ENCODE results near the gene VAC14.
A peak's percentile ranks its signal among the peaks of the same experiment; 100 is the strongest.
"Not testable (repeated sequence)": the region's sequence is repeated elsewhere in the genome, so short reads cannot be mapped to it uniquely, and the experiment has no call there.

The VAC14 gene

DNA sequence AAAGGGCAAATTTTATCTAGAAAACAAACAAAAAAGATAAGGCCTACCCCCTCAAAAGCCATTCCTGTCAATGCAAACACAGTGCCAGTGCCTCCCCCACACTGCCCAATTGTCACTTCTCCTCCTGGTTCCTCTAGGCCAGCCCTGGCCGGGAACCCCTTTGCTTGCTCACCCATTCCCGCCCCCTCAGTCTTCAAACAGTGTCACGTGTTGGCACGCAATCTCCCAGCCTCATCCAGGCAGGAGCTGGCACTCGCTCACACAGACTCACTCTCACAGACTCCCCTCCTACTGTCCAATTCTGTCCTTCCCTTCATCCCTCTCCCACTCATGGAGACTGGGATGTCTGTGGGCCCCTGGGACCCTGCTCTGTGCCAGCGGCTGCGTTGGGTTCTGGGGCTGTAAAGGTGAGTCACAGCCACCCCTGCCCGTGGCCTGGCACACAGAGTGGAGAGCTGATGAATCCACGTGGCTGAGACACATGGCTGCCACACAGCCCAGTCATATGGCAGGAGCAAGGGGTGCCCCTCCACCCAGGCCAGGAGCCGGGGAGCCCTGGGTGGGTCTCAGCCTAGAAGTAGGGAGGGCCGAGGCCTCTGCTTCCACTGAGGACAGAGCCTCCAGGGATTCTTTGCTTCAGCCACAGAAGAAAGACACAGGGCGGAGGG lies 54.8 kb downstream of the VAC14 start:
- DNase-seq (ENCODE audit: extremely low read depth in 1 of 2, low read depth in 1 of 2), result no peak

DNA sequence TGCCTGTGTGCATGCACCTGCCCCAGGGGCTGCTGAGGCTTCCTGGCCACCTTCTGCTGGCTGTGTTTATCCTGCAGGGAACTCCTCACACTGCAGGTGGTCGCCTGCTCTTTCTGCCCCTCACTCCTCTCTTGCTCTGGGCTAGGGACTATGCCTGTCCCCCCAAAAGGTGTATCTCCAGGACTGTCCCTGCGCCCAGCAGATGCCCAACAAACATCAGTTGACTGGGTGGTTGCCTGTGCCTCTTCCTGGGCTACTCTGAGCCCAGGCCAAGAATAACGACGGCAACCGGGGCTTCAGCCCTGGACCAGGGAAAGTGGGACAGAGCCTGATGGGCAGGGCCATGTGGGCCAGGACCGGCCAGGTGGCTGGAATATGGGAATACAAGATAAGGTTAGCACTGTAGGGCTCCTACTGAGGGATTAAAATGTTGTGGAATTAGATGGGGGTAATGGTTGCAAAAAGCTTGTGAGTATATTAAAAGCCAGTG lies 55.4 kb downstream of the VAC14 start:
- no peak for DNase-seq (ENCODE audit: extremely low read depth in 1 of 2, low read depth in 1 of 2)

DNA sequence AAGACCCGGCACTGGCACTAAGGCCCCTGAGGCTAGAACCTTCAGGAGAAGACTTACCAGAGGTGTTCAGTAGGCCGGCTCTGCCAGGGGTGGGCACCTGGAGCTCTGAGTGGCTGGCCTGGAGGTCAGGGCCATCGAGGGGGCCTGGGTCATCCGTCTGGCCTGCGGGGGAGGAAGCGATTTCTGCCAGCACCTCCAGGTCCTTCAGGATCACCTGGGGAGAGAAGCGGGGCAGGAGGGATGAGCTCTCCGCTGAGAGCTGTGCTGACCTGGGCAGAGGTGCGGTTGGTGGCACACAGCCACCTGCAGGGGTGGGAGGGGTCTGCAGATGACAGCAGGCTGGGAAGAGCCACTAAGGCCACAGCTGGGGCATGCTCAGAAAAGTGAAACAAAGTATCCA lies 56.6 kb downstream of the VAC14 start:
- no peak for DNase-seq (ENCODE audit: extremely low read depth in 1 of 2, low read depth in 1 of 2)

DNA sequence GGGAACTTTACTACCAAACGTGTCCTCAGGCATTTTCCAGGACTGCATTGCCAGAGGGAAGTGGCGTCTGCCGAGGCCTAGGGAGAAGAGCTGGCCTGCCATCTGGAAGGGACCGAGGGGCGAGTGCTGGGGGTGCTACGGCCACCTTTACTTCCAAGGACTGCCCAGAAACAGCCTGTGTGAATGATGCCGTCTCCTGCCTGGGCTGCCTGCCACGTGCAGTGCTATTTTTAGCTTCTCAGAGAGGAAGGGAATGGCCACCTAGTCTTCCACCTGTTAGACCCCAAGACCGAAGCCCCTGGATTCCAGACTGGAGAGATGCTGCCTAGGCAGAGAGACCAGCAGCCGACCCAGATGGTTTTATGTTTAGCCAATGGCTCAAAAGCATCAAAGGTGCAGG lies 57.2 kb downstream of the VAC14 start:
- no peak for DNase-seq (ENCODE audit: extremely low read depth in 1 of 2, low read depth in 1 of 2)

DNA sequence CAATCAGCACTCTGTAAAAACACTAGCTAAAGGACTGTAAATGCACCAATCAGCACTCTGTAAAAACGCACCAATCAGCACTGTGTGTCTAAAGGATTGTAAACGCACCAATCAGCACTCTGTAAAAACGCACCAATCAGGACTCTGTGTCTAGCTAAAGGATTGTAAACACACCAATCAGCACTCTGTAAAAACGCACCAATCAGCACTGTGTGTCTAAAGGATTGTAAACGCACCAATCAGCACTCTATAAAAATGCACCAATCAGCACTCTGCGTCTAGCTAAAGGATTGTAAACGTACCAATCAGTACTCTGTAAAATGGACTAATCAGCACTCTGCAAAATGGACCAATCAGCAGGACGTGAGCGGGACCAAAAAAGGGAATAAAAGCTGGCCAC lies 58.0 kb downstream of the VAC14 start:
- not testable (repeated sequence) for DNase-seq (ENCODE audit: extremely low read depth in 1 of 2, low read depth in 1 of 2)

DNA sequence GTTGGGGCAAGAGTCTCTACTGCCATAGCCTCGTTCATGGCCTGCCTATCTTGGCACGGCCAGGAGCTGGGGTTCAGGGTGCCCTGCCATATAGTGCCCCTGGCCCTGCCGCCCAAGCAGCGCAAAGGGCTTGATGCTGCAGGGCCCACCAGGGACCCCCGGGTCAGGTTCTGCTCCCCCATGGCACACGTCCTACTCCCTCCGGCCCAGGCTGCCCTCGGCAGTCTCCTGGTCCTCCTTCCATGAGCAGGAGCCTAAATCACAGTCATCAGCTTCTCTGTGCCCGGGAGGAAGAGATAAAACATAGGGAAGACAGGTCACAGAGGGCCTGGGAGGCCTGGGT lies 59.2 kb downstream of the VAC14 start:
- no peak for DNase-seq (ENCODE audit: extremely low read depth in 1 of 2, low read depth in 1 of 2)

DNA sequence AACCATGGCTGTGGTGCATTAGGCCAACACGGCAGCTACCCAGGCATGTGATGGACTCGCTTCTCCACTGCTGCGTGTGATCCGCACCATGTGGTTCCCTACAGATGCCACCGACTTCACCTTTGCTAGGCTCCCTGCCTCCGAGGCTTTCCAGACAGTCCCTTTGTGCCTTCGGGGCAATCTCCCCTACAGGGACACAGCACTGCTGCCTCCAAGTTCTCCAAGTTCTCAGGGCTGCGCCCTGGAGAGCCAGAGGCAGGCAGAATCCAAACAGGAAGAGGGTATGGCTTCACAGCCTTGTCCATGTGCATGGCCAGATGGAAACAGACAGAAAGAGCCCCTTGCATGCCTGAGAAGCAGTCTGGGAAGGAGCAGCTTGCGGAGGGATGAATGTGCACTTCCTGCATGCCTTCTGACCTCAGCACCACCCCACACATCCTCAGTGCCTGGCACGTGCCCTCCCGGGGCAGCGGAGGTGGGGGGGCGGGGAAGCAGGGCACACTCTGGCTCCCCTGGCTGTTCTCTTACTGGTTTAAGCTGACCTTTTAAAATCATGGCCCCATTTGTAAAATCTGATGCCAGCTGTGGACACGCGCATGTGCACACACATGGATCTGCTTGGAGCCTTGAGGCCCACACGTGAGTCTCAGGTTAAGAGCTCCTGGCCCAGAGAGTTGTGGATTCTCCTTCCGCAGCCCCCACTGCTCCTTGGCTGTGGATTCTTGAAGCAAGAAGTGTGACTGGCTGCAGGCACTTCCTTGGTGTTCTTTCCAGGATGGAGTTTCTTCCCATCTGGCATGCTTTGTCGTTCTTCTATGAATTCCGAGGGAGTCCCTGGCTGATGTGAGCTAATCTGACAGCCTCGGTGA lies 59.8 kb downstream of the VAC14 start:
- DNase-seq (ENCODE audit: extremely low read depth in 1 of 2, low read depth in 1 of 2), result no peak

DNA sequence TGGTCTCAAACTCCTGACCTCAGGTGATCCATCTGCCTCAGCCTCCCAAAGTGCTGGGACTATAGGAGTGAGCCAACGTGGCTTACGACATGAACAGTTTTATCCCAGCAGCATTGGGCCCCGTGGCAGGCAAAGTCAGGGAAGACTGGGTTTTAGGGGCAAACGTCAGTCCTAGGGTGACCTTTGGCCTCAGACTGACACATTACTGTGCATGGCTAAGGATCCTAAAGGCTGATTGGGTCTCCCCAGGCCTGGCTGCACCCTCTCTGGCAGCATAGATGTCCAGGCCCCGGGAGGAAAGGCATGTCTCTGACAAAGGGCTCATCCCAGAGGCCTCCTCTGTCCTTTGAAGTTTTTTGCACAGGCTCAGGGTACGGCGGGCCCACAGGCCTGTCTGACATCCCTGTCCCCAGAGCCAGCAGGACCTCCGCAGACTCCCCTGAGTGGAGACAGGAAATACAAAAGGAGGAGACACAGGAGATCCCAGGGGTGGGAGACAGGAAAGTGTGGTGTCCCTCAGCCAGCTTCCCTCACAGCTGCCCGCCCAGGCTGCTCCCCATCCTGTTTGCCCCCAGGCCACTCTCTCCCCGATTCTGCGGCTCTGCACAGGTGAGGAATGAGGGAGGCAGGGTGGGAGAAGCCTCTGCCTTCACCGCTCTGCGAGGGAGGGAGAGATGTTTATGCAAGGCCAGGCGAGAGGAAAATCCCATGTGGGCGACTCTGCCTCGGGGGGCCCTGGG lies 60.6 kb downstream of the VAC14 start:
- DNase-seq (ENCODE audit: extremely low read depth in 1 of 2, low read depth in 1 of 2), result no peak

DNA sequence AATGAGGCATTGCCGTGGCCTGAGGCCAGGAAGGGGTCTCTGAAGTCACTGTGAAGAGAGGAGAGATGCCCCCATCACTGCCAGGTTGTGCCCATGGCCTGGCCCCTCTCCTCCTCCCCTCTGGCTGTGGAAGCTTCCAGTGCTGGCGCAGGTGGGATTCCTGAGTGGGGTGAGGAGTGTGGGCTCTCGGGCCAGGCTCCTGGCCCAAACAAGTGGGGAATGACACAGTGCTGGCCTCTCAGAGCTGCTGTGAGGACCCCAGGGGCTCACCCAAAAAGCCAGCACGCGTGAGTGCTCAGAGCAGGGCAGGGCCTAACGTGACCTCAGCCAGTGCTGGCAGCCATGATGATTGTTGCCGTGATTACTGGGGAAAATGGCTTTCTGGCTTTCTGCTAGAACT lies 61.6 kb downstream of the VAC14 start:
- DNase-seq (ENCODE audit: extremely low read depth in 1 of 2, low read depth in 1 of 2), result no peak

DNA sequence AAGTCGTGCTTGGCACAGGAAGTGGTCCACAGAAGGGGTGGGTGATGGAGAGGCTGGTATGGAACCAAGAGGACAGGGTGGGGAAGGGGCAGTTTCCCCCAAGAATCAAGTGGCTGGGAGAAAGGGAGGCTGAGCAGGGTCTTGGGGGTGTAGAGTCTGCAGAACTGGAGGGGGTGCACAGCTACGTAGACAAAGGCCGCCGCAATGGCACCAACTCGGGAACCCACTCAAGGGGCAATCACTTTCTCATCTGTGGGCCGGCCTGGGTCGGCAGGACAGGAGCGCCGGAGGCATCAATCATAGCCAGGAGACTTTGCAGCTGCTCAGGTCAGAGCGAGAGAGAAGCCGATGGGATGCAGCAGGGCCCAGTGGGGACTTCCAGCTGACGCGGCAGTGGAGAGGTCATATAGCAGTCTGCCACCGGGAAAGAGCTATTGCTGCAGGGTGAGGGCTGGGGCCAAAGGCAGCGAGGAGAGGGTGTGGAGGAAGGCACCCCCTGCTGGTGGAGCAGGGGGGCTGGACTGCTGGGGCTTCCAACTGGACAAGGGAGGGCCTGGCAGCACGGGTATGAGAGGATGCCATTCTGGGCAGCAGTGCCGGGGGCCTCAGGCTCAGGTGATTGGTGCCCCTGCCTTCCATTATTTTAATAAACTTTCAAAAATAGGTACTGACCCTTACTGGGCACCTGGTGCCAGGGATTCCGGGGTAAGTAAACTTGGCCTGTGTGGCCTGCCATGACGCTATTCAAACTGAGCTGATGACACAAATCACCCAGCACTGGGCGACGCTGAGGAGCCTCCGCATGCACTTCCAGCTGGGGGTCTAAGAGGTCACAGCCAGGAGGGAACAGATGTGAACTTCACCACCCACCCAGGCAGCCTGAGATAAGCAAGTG lies 62.6 kb downstream of the VAC14 start:
- no peak for DNase-seq (ENCODE audit: extremely low read depth in 1 of 2, low read depth in 1 of 2)

DNA sequence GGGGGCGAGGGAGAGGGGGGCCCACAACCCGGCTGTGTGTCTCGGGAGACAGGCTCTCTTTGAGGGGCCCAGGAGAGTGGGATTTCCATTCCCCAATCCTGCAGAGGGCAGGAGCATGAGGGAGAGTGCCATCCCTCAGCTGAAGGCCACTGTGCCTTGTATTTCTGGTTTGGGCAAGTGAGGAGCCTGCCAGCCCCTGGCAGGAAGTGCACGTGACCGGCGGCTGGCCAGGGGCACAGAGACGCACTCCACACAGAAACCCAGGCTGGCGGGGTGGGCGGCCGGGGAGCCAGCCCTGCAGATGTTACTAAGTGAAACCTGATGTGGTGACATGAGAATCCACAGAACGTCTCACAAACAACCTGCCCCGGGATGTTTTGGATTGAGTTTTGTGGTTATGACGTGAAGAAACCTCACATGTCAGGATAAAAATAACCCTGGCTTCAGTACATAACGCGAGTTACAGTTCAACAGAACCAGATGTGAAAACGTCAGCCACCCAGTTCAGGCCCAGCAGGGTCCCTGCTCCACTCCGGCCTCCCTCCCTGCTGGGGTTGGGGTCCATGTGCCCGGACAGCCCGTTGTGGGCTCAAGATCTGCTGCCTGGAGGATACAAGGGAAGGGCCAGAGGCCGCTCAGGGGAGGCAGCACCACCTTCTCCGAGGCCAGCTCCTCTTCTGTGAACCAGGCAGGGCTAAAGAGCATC lies 63.4 kb downstream of the VAC14 start:
- peak; percentile 37 to 40 for DNase-seq (ENCODE audit: extremely low read depth in 1 of 2, low read depth in 1 of 2)

DNA sequence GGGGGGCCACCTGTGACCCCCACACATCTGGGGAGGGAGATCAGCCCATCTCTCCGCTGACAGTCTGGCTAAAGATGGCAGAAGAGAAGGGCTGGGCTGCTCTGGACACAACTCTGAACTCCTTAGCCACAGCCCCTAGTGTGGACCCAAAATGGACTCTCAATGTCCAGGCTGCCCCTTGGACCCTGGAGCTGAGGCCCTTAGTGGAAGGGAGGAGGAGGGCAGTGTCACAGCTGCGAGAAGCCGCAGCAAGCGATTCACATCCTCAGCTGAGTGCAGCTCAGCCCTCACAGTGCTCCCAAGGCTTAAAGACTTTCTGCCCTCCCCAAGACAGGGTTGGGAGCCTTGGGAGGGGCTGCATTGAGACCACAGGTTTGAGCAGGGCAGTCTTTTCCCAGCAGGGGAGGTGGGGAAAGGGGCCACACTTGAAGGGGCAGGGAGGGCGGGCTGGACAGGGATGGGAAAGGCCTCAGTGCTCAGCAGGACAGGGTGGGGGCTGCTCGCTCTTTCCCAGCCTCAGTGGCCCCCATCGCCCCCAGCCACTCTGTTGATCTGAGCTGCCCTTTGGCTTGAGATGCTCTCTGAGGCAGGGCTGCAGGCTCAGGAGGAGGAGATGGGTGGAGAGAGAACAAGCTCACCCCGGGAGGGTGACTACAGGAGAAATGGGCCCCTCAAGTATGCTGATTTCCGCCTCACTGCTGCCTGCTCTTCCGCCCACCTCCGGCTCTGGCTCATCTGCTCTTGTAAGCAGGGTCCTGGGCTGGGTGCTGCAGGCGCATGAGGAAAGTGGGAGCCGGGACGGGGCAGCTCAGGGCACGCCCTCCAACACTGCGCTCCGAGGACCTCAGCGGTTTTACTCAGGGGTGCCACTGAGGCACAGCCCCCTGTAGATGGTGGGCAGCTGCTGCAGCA lies 64.2 kb downstream of the VAC14 start:
- no peak for DNase-seq (ENCODE audit: extremely low read depth in 1 of 2, low read depth in 1 of 2)

DNA sequence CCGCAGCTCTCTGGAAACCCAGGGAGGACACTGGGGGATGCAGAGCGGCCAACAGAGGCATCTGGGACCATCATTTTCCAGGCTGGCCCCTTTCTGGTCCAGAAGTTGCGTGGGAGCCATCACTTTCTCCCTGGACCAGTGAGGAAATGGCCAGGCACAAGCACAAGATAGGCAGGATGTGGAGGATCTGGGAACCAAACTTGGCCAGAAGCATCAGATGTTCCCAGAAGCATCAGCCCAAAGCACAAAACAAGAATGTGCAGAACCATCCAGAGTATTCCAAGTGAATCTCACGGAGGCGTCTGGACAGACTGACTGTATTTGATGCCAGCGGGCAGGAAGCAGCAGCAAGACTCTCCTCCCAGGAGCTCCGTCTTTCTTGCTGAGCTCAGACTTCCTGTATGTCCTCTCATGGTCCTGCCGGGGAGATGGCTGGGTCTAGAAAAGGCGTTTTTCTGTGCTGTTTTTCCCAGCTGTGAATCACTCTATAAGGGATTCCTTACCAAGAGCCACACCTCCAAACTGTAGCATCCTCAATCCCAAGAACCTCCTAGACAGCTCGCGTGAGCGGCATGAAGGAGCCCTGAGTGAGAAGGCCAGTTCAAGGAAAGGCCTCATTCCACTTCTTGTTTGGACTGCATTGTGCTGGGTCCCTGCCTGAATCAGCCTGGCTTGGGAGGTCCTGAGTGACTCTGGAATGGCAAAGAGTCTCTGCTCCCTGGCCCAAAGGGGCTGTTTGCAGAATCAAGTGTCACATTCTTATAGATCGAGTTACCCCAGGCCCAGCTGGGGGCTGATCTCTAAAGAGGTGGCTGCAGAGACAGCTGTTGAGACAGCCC lies 65.6 kb downstream of the VAC14 start:
- DNase-seq (ENCODE audit: extremely low read depth in 1 of 2, low read depth in 1 of 2), result no peak

DNA sequence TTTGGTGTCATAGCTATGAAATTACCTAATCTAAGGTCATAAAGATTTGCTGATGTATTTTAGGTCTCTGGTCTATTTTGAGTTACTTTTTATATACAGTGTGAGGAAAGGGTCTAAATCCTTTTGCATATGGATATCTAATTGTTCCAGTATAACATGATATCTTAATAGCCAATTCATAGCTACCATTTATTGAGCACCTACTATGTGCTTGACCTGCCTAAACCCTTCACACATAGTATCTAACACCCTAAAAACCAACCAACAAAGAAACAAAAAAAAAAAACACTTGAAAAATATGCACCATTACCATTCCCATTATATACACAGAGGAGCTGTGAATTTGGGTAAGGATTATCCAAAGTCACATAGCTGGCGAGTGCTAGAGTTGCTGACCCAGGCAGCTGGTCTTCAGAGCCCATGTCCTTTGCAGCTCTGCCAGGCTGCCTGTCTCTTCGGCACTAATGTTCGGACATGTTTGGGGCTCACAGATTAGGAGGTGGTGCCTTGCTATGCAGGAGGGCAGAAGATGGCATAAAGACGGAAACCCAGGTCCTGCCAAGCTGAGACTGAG lies 66.3 kb downstream of the VAC14 start:
- DNase-seq (ENCODE audit: extremely low read depth in 1 of 2, low read depth in 1 of 2), result no peak

DNA sequence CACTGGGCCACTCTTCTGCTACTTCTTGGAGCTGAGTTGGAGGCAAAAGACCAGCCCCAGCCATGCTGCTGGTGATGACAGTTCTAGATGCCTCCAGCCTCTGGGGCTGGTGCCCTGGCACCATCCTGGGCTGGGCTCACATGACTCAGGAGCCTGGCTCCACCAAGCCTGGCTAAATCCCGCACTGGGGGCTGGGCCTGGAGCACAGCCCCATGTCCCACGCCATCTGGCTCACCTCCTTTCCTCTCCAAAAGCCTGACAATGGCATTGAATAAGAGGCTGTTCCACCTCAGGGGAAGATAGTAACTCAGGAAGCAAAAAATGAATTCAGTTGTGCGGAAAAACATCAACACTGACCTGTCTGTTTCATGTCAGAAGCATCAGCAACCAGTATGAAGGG lies 70.0 kb downstream of the VAC14 start:
- DNase-seq (ENCODE audit: extremely low read depth in 1 of 2, low read depth in 1 of 2), result no peak

DNA sequence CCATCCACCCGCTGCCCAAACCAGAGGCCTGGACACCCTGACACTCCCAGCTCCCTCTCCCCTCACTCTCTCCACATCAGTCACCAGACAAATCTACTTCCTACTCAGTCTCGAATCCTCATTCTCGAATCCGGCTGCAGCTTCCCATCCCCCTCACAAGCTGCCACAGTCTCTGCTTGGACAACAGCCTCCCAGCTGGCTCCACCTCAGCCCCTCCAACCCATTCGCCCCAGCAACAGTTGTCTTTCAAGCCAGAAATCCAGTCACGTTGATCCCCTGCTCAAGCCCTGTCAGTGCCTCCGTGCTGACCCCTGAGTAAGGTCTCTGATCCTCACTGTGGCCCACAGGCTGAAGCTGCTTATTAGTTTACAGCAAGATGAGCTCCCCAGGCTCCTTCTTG lies 70.9 kb downstream of the VAC14 start:
- no peak for DNase-seq (ENCODE audit: extremely low read depth in 1 of 2, low read depth in 1 of 2)

DNA sequence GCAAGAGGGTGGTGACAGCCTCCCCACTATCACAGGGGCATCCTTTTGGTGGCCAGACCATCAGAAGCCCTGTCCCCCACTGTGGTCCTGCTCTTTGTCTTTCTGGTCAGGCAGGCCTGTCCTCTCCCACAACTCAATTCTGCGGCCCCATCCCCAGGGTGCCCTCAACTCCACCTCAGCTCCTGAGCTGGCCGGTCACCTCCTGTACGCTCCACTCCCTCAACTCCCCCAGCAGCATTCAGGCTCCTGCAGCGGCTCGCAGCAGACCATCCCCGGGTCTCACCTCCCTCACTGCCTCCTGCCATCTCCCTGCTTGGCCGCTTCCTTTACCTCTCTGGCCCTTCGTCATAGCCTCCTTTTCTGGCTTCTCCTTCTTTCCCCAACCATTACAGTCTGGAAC lies 71.7 kb downstream of the VAC14 start:
- DNase-seq (ENCODE audit: extremely low read depth in 1 of 2, low read depth in 1 of 2), result no peak

DNA sequence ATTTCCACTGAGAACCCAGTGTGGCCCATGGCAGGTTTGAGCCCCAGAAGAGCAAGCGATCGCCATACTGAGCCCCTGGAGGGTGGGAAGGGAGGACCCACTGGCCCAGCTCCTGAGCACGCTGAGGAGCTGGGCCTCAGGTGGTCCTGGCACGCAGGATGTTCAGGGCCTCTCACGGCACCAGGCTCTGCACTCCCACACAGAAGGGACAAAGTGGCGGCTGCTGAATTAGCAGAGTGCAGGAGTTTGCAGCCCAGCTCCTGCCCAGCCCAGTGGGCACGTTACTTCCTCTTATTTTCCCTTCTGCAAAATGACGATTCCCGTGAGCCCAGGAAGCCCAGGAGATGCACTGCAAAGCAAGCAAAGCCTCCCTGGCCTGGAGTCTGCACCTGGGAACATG lies 72.8 kb downstream of the VAC14 start:
- DNase-seq (ENCODE audit: extremely low read depth in 1 of 2, low read depth in 1 of 2), result no peak

Data from activated CD8-positive, alpha-beta memory T cell treated with anti-CD3 and anti-CD28 coated beads for 1 hour (primary cell).